Liver (tissue), 9 donors: Measurements from ENCODE around the gene URI1. TPM values are rescaled to one million over a fixed set of nuclear protein-coding genes. Genes with fewer than 3 reads are reported as not detected.

ENCODE experiments used
- DNase-seq: peaks from one replicate; pipeline ENCODE4 v3.0.0-alpha.2; 2017; ENCODE audit warnings: low spot score
- H3K27ac ChIP-seq, 2 donors: one replicate each; pipeline ENCODE4 v1.7.0; 2013; ENCODE audit warnings: inconsistent platforms in 2 of 2, low read length in 2 of 2, control low read depth in 1 of 2, low read depth in 1 of 2, mild to moderate bottlenecking in 1 of 2
- H3K27me3 ChIP-seq, 4 donors: one replicate each; pipeline versions ENCODE4 v1.6.1 to v1.7.0; 2013; ENCODE audit warnings: low read length in 3 of 4, inconsistent platforms in 1 of 4, mild to moderate bottlenecking in 1 of 4, moderate library complexity in 1 of 4; ENCODE audit not compliant: control insufficient read depth in 4 of 4, insufficient read depth in 4 of 4
- H3K36me3 ChIP-seq, 4 donors: one replicate each; pipeline versions ENCODE4 v1.6.1 to v1.7.0; 2013; ENCODE audit warnings: low read length in 3 of 4, mild to moderate bottlenecking in 3 of 4, low read depth in 1 of 4, moderate library complexity in 1 of 4; ENCODE audit not compliant: control insufficient read depth in 4 of 4, insufficient read depth in 3 of 4
- H3K4me1 ChIP-seq, 4 donors: one replicate each; pipeline versions ENCODE4 v1.6.1 to v1.7.0; 2013; ENCODE audit warnings: low read length in 3 of 4, mild to moderate bottlenecking in 3 of 4, moderate library complexity in 1 of 4; ENCODE audit not compliant: control insufficient read depth in 4 of 4, insufficient read depth in 4 of 4
- H3K4me3 ChIP-seq, 3 donors: one replicate each; pipeline versions ENCODE4 v1.6.1 to v1.7.0; 2013; ENCODE audit warnings: low read length in 3 of 3, control low read depth in 1 of 3, low read depth in 1 of 3, mild to moderate bottlenecking in 1 of 3
- H3K9ac ChIP-seq, 2 donors: one replicate each; pipeline ENCODE4 v1.7.0; 2013; ENCODE audit warnings: low read length in 2 of 2, mild to moderate bottlenecking in 2 of 2, moderate library complexity in 2 of 2, control low read depth in 1 of 2, low read depth in 1 of 2
- H3K9me3 ChIP-seq, 4 donors: one replicate each; pipeline versions ENCODE4 v1.6.1 to v1.7.0; 2013; ENCODE audit warnings: low read length in 3 of 4; ENCODE audit not compliant: control insufficient read depth in 4 of 4
- ATF3 ChIP-seq: IDR thresholded peaks from 2 replicates; pipeline ENCODE4 v1.6.1; 2016; ENCODE audit warnings: antibody characterized with exemption
- EGR1 ChIP-seq, 2 donors: IDR thresholded peaks; 2 replicates each; pipeline ENCODE4 v1.6.1; 2016 to 2018; ENCODE audit warnings: antibody characterized with exemption in 2 of 2, low read depth in 2 of 2
- FOXA1 ChIP-seq: IDR thresholded peaks from 2 replicates; pipeline ENCODE4 v1.6.1; 2016; ENCODE audit warnings: antibody characterized with exemption
- FOXA2 ChIP-seq: IDR thresholded peaks from 2 replicates; pipeline ENCODE4 v1.6.1; 2016; ENCODE audit warnings: antibody characterized with exemption
- HNF4A ChIP-seq, 2 donors: conservative IDR thresholded peaks; 2 replicates each; pipeline ENCODE4 v1.6.1; 2016; ENCODE audit warnings: antibody characterized with exemption in 2 of 2, mild to moderate bottlenecking in 2 of 2
- HNF4G ChIP-seq: IDR thresholded peaks from 2 replicates; pipeline ENCODE4 v1.6.1; 2016; ENCODE audit warnings: antibody characterized with exemption
- JUND ChIP-seq, 2 donors: IDR thresholded peaks; 2 replicates each; pipeline ENCODE4 v1.6.1; 2016; ENCODE audit warnings: antibody characterized with exemption in 2 of 2
- RAD21 ChIP-seq, 2 donors: IDR thresholded peaks; 2 replicates each; pipeline ENCODE4 v1.6.1; 2016; ENCODE audit warnings: antibody characterized with exemption in 2 of 2, mild to moderate bottlenecking in 2 of 2
- SP1 ChIP-seq: IDR thresholded peaks from 2 replicates; pipeline ENCODE4 v1.6.1; 2018; ENCODE audit warnings: antibody characterized with exemption, mild to moderate bottlenecking
- TAF1 ChIP-seq: conservative IDR thresholded peaks from 2 replicates; pipeline ENCODE4 v1.6.1; 2016; ENCODE audit warnings: antibody characterized with exemption, mild to moderate bottlenecking
- YY1 ChIP-seq: IDR thresholded peaks from 2 replicates; pipeline ENCODE4 v1.6.1; 2016; ENCODE audit warnings: antibody characterized with exemption, mild to moderate bottlenecking
- polyA plus RNA-seq, 2 donors: library from polyadenylated mRNA; stranded (reverse) in 1 of 2; unstranded in 1 of 2; fragments of 200-250 nt in 1 of 2; fragments of >200 nt in 1 of 2; fragmentation: Nextera tagmentation in 1 of 2; extraction: Ambion mirVana in 1 of 2; gene quantifications; one replicate each; pipeline versions ENCODE4 v1.2.1 to v1.2.3, GENCODE V29; 2013 to 2015
- total RNA-seq, 2 donors: library from RNA; depleted of rRNA; stranded (reverse); fragments of >200 nt; gene quantifications; one replicate each; pipeline ENCODE4 v1.2.3, GENCODE V29; 2014
- TF ChIP-seq, protein P1 (sequence below): fragments of 150-350 bp; IDR thresholded peaks from 2 replicates; pipeline ENCODE4 v1.5.1; 2017; ENCODE audit warnings: improper control_type of control experiment, low read depth, low read length; ENCODE audit not compliant: missing input control
- TF ChIP-seq, protein P2 (sequence below): IDR thresholded peaks from 2 replicates; pipeline ENCODE4 v1.6.1; 2016; ENCODE audit warnings: antibody characterized with exemption, mild to moderate bottlenecking
- TF ChIP-seq, protein P3 (sequence below): IDR thresholded peaks from 2 replicates; pipeline ENCODE4 v1.6.1; 2016; ENCODE audit warnings: antibody characterized with exemption
- donor health status: healthy.
- donor health status: healthy.
- donor health status: healthy.
- donor health status: healthy.
- donor health status: healthy.

URI1 gene
- total and polyA plus RNA-seq, 4 donors, result 12.2 to 29.5 (median 15.7) TPM

DNA sequence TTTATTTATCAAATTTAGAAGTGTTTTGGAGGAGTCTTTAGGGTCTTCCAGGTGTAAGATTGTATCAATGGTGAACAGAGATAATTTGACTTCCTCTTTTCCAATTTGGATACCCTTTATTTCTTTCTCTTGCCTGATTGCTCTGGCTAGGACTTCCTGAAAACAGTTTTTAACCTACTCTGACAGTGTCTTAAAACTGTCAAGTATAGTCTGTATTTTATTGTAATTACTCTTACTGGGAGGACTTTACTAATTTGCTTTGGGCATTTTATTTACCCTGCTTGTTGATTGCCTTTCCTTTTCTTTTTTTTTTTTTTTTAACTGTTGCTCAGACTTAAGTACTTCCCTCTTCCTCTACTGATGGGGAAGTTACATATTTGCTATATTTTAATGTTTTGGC, 81.3 kb downstream of the URI1 start:
- TF ChIP-seq, protein P1, sequence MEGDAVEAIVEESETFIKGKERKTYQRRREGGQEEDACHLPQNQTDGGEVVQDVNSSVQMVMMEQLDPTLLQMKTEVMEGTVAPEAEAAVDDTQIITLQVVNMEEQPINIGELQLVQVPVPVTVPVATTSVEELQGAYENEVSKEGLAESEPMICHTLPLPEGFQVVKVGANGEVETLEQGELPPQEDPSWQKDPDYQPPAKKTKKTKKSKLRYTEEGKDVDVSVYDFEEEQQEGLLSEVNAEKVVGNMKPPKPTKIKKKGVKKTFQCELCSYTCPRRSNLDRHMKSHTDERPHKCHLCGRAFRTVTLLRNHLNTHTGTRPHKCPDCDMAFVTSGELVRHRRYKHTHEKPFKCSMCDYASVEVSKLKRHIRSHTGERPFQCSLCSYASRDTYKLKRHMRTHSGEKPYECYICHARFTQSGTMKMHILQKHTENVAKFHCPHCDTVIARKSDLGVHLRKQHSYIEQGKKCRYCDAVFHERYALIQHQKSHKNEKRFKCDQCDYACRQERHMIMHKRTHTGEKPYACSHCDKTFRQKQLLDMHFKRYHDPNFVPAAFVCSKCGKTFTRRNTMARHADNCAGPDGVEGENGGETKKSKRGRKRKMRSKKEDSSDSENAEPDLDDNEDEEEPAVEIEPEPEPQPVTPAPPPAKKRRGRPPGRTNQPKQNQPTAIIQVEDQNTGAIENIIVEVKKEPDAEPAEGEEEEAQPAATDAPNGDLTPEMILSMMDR, result no peak
- TF ChIP-seq FOXA2 (no peak), SP1 (no peak), RAD21 (IDR thresholded peaks at IDR 0.05) (no peak), YY1 (no peak), FOXA1 (no peak), JUND (IDR thresholded peaks at IDR 0.05) (no peak), HNF4G (no peak)
- TF ChIP-seq, protein P2, sequence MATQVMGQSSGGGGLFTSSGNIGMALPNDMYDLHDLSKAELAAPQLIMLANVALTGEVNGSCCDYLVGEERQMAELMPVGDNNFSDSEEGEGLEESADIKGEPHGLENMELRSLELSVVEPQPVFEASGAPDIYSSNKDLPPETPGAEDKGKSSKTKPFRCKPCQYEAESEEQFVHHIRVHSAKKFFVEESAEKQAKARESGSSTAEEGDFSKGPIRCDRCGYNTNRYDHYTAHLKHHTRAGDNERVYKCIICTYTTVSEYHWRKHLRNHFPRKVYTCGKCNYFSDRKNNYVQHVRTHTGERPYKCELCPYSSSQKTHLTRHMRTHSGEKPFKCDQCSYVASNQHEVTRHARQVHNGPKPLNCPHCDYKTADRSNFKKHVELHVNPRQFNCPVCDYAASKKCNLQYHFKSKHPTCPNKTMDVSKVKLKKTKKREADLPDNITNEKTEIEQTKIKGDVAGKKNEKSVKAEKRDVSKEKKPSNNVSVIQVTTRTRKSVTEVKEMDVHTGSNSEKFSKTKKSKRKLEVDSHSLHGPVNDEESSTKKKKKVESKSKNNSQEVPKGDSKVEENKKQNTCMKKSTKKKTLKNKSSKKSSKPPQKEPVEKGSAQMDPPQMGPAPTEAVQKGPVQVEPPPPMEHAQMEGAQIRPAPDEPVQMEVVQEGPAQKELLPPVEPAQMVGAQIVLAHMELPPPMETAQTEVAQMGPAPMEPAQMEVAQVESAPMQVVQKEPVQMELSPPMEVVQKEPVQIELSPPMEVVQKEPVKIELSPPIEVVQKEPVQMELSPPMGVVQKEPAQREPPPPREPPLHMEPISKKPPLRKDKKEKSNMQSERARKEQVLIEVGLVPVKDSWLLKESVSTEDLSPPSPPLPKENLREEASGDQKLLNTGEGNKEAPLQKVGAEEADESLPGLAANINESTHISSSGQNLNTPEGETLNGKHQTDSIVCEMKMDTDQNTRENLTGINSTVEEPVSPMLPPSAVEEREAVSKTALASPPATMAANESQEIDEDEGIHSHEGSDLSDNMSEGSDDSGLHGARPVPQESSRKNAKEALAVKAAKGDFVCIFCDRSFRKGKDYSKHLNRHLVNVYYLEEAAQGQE, result no peak
- no peak for DNase-seq
- H3K36me3 ChIP-seq, result no peaks in the 10 kb centered on the region
- H3K27ac ChIP-seq, result no peak overlapping the region
- no peaks in the 10 kb centered on the region for H3K4me1 ChIP-seq
- H3K4me3 ChIP-seq, result no peak overlapping the region
- H3K27me3 ChIP-seq, result no peaks in the 10 kb centered on the region
- H3K9me3 ChIP-seq, result no peaks in the 10 kb centered on the region
- no peak overlapping the region for H3K9ac ChIP-seq

- no peaks in the 10 kb centered on the region for H3K4me1 ChIP-seq
- no peak overlapping the region for H3K27ac ChIP-seq
- no peak overlapping the region for H3K9ac ChIP-seq
- H3K9me3 ChIP-seq, result no peaks in the 10 kb centered on the region
- H3K27me3 ChIP-seq, result no peaks in the 10 kb centered on the region
- TF ChIP-seq, protein P3, sequence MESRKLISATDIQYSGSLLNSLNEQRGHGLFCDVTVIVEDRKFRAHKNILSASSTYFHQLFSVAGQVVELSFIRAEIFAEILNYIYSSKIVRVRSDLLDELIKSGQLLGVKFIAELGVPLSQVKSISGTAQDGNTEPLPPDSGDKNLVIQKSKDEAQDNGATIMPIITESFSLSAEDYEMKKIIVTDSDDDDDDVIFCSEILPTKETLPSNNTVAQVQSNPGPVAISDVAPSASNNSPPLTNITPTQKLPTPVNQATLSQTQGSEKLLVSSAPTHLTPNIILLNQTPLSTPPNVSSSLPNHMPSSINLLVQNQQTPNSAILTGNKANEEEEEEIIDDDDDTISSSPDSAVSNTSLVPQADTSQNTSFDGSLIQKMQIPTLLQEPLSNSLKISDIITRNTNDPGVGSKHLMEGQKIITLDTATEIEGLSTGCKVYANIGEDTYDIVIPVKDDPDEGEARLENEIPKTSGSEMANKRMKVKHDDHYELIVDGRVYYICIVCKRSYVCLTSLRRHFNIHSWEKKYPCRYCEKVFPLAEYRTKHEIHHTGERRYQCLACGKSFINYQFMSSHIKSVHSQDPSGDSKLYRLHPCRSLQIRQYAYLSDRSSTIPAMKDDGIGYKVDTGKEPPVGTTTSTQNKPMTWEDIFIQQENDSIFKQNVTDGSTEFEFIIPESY, result no peak
- TF ChIP-seq ATF3, result no peak
- TF ChIP-seq YY1, result no peak
- no peak for TF ChIP-seq FOXA1
- no peak for TF ChIP-seq HNF4A (conservative IDR thresholded peaks at IDR 0.05)
- TF ChIP-seq, protein P1, result no peak
- TF ChIP-seq JUND (IDR thresholded peaks at IDR 0.05), result no peak
- no peak for TF ChIP-seq EGR1 (IDR thresholded peaks at IDR 0.05; ENCODE audit: low read depth in 2 of 2)
- TF ChIP-seq SP1, result no peak
- no peak for TF ChIP-seq RAD21 (IDR thresholded peaks at IDR 0.05)
- no peak for TF ChIP-seq TAF1
- H3K4me3 ChIP-seq, result no peak overlapping the region
- no peaks in the 10 kb centered on the region for H3K36me3 ChIP-seq
- no peak for DNase-seq
These were observed 82.1 kb downstream of the URI1 start for GRCh38 chr19:30024091-30024490.
